ENCODE measurements around the gene IL1RL1. TPM values are rescaled to one million over a fixed set of nuclear protein-coding genes. Genes with fewer than 3 reads are reported as not detected.

Gene IL1RL1
- total RNA-seq, 4 donors from 2014 or later: 4.3 to 20.2 (median 8.1) TPM

GRCh38 chr2:102358496-102358895, 47.1 kb downstream of the IL1RL1 start:
- no peak overlapping the region for H3K27ac ChIP-seq (replicated peaks in 1 of 4)
- intact Hi-C loops (cut with DNase I): loop anchor here (10.0 kb wide), 2 partner anchors 104 to 354 kb away; no protein-coding TSS in a partner anchor
- peaks cover 0 to 5% (median 0%) of the 10 kb centered on the region in 4 donors for H3K36me3 ChIP-seq
- WGBS: 93% methylated on average over 8 of the region's 8 CpGs
- peaks cover 5 to 16% (median 13%) of the 10 kb centered on the region in 4 donors for H3K4me1 ChIP-seq
- DNase-seq (ENCODE audit: extremely low spot score): no peak
- H3K4me3 ChIP-seq: no peak overlapping the region
- peaks cover 0 to 4% (median 0%) of the 10 kb centered on the region in 4 donors for H3K27me3 ChIP-seq
- no peak for TF ChIP-seq CTCF (IDR thresholded peaks at IDR 0.05)
- no peaks in the 10 kb centered on the region for H3K9me3 ChIP-seq

GRCh38 chr2:102359527-102359926, 48.2 kb downstream of the IL1RL1 start:
- intact Hi-C loops (cut with DNase I): loop anchor here (10.0 kb wide), 2 partner anchors 105 to 355 kb away; no protein-coding TSS in a partner anchor
- Histone ChIP-seq H3K27ac (replicated peaks in 1 of 4) (no peak overlapping the region), H3K27me3 (no peaks in the 10 kb centered on the region), H3K4me3 (no peak overlapping the region), H3K36me3 (peaks cover 0 to 15% (median 0%) of the 10 kb centered on the region in 4 donors), H3K4me1 (peaks cover 5 to 16% (median 13%) of the 10 kb centered on the region in 4 donors), H3K9me3 (no peaks in the 10 kb centered on the region)
- TF ChIP-seq POLR2AphosphoS5 (IDR thresholded peaks at IDR 0.05): no peak
- no peak for TF ChIP-seq POLR2A (IDR thresholded peaks at IDR 0.05; ENCODE audit: low read depth)
- WGBS: 80% methylated on average over 3 of the region's 3 CpGs
- no peak for DNase-seq (ENCODE audit: extremely low spot score)

- WGBS: 88% methylated on average over 5 of the region's 5 CpGs
- no peak for DNase-seq (ENCODE audit: extremely low spot score)
- Histone ChIP-seq H3K27ac (replicated peaks in 1 of 4) (no peak overlapping the region), H3K27me3 (no peaks in the 10 kb centered on the region), H3K4me3 (no peak overlapping the region), H3K36me3 (peaks cover 0 to 30% (median 0%) of the 10 kb centered on the region in 4 donors), H3K4me1 (peaks cover 0 to 5% (median 0%) of the 10 kb centered on the region in 4 donors), H3K9me3 (peaks cover 0 to 15% (median 10%) of the 10 kb centered on the region in 4 donors)
- intact Hi-C loops (cut with DNase I): no loop called here
- TF ChIP-seq EP300 (IDR thresholded peaks at IDR 0.05): no peak
- no peak for TF ChIP-seq POLR2AphosphoS5 (IDR thresholded peaks at IDR 0.05)
- TF ChIP-seq POLR2A (IDR thresholded peaks at IDR 0.05; ENCODE audit: low read depth): no peak
- TF ChIP-seq CTCF (IDR thresholded peaks at IDR 0.05): no peak
Observed at GRCh38 chr2:102361632-102362241, 50.4 kb downstream of the IL1RL1 start.

GRCh38 chr2:102365763-102366162, 54.4 kb downstream of the IL1RL1 start:
- no peak for TF ChIP-seq EP300 (IDR thresholded peaks at IDR 0.05)
- TF ChIP-seq POLR2AphosphoS5 (IDR thresholded peaks at IDR 0.05): no peak
- no peak for TF ChIP-seq CTCF (IDR thresholded peaks at IDR 0.05)
- no peak for TF ChIP-seq POLR2A (IDR thresholded peaks at IDR 0.05; ENCODE audit: low read depth)
- no peak overlapping the region for H3K4me3 ChIP-seq
- H3K9me3 ChIP-seq: peaks cover 0 to 17% (median 12%) of the 10 kb centered on the region in 4 donors
- no peaks in the 10 kb centered on the region for H3K4me1 ChIP-seq
- DNase-seq (ENCODE audit: extremely low spot score): no peak
- no peak overlapping the region for H3K27ac ChIP-seq (replicated peaks in 1 of 4)
- 96% methylated on average over 1 of the region's 1 CpG for WGBS
- H3K27me3 ChIP-seq: no peaks in the 10 kb centered on the region
- H3K36me3 ChIP-seq: peaks cover 0 to 38% (median 0%) of the 10 kb centered on the region in 4 donors
- intact Hi-C loops (cut with DNase I): no loop called here

GRCh38 chr2:102366406-102367112, 55.2 kb downstream of the IL1RL1 start:
- no peak for TF ChIP-seq POLR2AphosphoS5 (IDR thresholded peaks at IDR 0.05)
- peaks cover 0 to 38% (median 0%) of the 10 kb centered on the region in 4 donors for H3K36me3 ChIP-seq
- DNase-seq (ENCODE audit: extremely low spot score): no peak
- 95% methylated on average over 3 of the region's 3 CpGs for WGBS
- intact Hi-C loops (cut with DNase I): no loop called here
- H3K27ac ChIP-seq (replicated peaks in 1 of 4): no peak overlapping the region
- peaks cover 0 to 17% (median 12%) of the 10 kb centered on the region in 4 donors for H3K9me3 ChIP-seq
- no peak overlapping the region for H3K4me3 ChIP-seq
- H3K4me1 ChIP-seq: no peaks in the 10 kb centered on the region
- no peaks in the 10 kb centered on the region for H3K27me3 ChIP-seq

Data from esophagus muscularis mucosa (tissue), 4 donors.